CD14-positive monocyte (primary cell): ENCODE results near the gene USB1. TPM values are rescaled to one million over a fixed set of nuclear protein-coding genes. Genes with fewer than 3 reads are reported as not detected.

Experiments
- DNase-seq, 3 donors: peaks; one replicate each; pipeline ENCODE4 v3.0.0-alpha.2; 2011 to 2022
- H2AFZ ChIP-seq: 2 replicates; pipeline ENCODE4 v1.6.0; 2012; ENCODE audit warnings: mild to moderate bottlenecking, low read depth, low read length, inconsistent platforms; ENCODE audit not compliant: insufficient read depth, poor library complexity, severe bottlenecking
- H3K27ac ChIP-seq, 2 donors: 1 replicate in 1 of 2; 2 replicates in 1 of 2; pipeline ENCODE4 v1.5.1; 2012 to 2013; ENCODE audit warnings: low read length in 2 of 2, control low read depth in 1 of 2, inconsistent platforms in 1 of 2, low read depth in 1 of 2, mild to moderate bottlenecking in 1 of 2
- H3K27me3 ChIP-seq, 2 donors: one replicate each; pipeline versions ENCODE4 v1.6.0 to v1.6.1; 2011 to 2013; ENCODE audit warnings: low read length in 2 of 2; ENCODE audit not compliant: control insufficient read depth in 2 of 2, insufficient read depth in 2 of 2
- H3K36me3 ChIP-seq, 2 donors: replicated peaks in 1 of 2; 1 replicate in 1 of 2; 2 replicates in 1 of 2; pipeline versions ENCODE4 v1.5.1 to v1.6.1; 2012 to 2013; ENCODE audit warnings: low read length in 2 of 2, control low read depth in 1 of 2, inconsistent platforms in 1 of 2, mild to moderate bottlenecking in 1 of 2; ENCODE audit not compliant: insufficient read depth in 2 of 2, control insufficient read depth in 1 of 2
- H3K4me1 ChIP-seq, 2 donors: 1 replicate in 1 of 2; 2 replicates in 1 of 2; pipeline versions ENCODE4 v1.5.1 to v1.6.1; 2012 to 2013; ENCODE audit warnings: low read length in 2 of 2, control low read depth in 1 of 2, inconsistent platforms in 1 of 2, mild to moderate bottlenecking in 1 of 2, moderate library complexity in 1 of 2; ENCODE audit not compliant: insufficient read depth in 2 of 2, control insufficient read depth in 1 of 2
- H3K4me2 ChIP-seq: replicated peaks from 2 replicates; pipeline ENCODE3; 2012; ENCODE audit warnings: low read length, moderate library complexity, mild to moderate bottlenecking; ENCODE audit not compliant: poor library complexity, severe bottlenecking; ENCODE audit errors: extremely low read depth
- H3K4me3 ChIP-seq, 3 experiments: fragments of 200-600 bp in 1 of 3; sonication (generic) in 1 of 3; replicated peaks in 1 of 3; 1 replicate in 2 of 3; 2 replicates in 1 of 3; pipeline ENCODE4 v1.5.1; 2011 to 2013; ENCODE audit warnings: low read length in 3 of 3, mild to moderate bottlenecking in 3 of 3, control low read depth in 2 of 3, low read depth in 2 of 3, inconsistent platforms in 1 of 3, moderate library complexity in 1 of 3
- H3K79me2 ChIP-seq: 2 replicates; pipeline ENCODE4 v1.6.0; 2012; ENCODE audit warnings: mild to moderate bottlenecking, control low read depth, inconsistent platforms, low read length, moderate library complexity; ENCODE audit not compliant: insufficient read depth
- H3K9ac ChIP-seq: 2 replicates; pipeline ENCODE4 v1.6.0; 2017; ENCODE audit warnings: low read length, mild to moderate bottlenecking; ENCODE audit not compliant: insufficient read depth, poor library complexity, severe bottlenecking
- H3K9me3 ChIP-seq, 2 donors: replicated peaks in 1 of 2; 1 replicate in 1 of 2; 2 replicates in 1 of 2; pipeline versions ENCODE4 v1.5.1 to v1.6.1; 2012 to 2013; ENCODE audit warnings: low read length in 2 of 2, control low read depth in 1 of 2; ENCODE audit not compliant: control insufficient read depth in 1 of 2, insufficient read depth in 1 of 2
- H4K20me1 ChIP-seq: 2 replicates; pipeline ENCODE4 v1.6.0; 2012; ENCODE audit warnings: mild to moderate bottlenecking, low read length, control low read depth, moderate library complexity; ENCODE audit not compliant: insufficient read depth
- H3K27ac Mint-ChIP-seq, 7 donors: one replicate each; pipeline ENCODE4 v1.8.0; 2020; ENCODE audit warnings: mild to moderate bottlenecking in 7 of 7, mixed read lengths in 7 of 7, moderate library complexity in 6 of 7, inconsistent platforms in 2 of 7
- H3K27me3 Mint-ChIP-seq, 3 donors: one replicate each; pipeline ENCODE4 v1.8.0; 2021 to 2022; ENCODE audit warnings: low read depth in 3 of 3, mild to moderate bottlenecking in 3 of 3, mixed read lengths in 3 of 3, moderate library complexity in 3 of 3, inconsistent platforms in 1 of 3
- H3K36me3 Mint-ChIP-seq, 2 donors: one replicate each; pipeline ENCODE4 v1.8.0; 2020; ENCODE audit warnings: mixed read lengths in 2 of 2, inconsistent platforms in 1 of 2, mild to moderate bottlenecking in 1 of 2
- H3K4me1 Mint-ChIP-seq: one replicate; pipeline ENCODE4 v1.8.0; 2020; ENCODE audit warnings: mild to moderate bottlenecking, mixed read lengths
- H3K4me3 Mint-ChIP-seq, 2 donors: one replicate each; pipeline ENCODE4 v1.8.0; 2020; ENCODE audit warnings: mild to moderate bottlenecking in 2 of 2, mixed read lengths in 2 of 2, moderate library complexity in 1 of 2
- H3K9me3 Mint-ChIP-seq, 7 donors: one replicate each; pipeline ENCODE4 v1.8.0; 2020 to 2022; ENCODE audit warnings: mixed read lengths in 7 of 7, mild to moderate bottlenecking in 6 of 7, moderate library complexity in 6 of 7, inconsistent platforms in 2 of 7
- CTCF ChIP-seq: fragments of 200-600 bp; IDR thresholded peaks from one replicate; pipeline ENCODE4 v1.8.0; 2022; ENCODE audit warnings: antibody characterized with exemption, mild to moderate bottlenecking
- WGBS: methylation state at CpG from one replicate; pipeline ENCODE4 v1.1.5; 2013; ENCODE audit warnings: missing lambda C conversion rate; ENCODE audit not compliant: insufficient coverage; 5-methylcytosine and 5-hydroxymethylcytosine counted together
- intact Hi-C, 2 donors: fragments of 100-400 bp; cut with micrococcal nuclease; formaldehyde crosslinking; loops; one replicate each; pipeline versions ENCODE4 v1.15.0 to v1.15.1; 2023
- polyA plus RNA-seq, 3 donors: library from polyadenylated mRNA; depleted of rRNA in 1 of 3; unstranded in 2 of 3; stranded (reverse) in 1 of 3; fragments of 300-500 nt in 2 of 3; fragments of >200 nt in 1 of 3; fragmentation: Illumina TruSeq in 2 of 3; gene quantifications; 1 replicate in 2 of 3; 2 replicates in 1 of 3; pipeline ENCODE4 v1.2.3, GENCODE V29; 2012 to 2021

USB1 gene
- polyA plus RNA-seq, 3 donors = 25.7 to 55.7 (median 44.4) TPM

DNA sequence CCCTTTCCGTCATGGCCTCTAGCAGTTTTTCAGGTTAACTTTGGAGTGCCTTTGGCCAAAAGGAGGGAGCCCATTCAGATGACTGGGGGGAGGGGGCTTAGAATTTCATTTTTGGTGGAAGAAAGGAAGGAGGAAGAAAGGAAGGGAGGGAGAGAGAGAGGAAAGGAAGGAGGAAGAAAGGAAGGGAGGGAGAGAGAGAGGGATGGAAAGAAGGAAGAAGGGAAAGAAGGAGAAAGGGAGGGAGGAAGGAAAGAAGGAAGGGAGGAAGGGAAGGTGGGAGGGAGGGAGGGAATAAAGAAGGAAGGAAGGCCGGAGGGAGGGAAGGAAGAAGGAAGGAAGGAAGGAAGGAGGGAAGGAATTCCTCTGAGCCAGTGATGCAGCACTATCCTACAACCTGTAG lies 50.1 kb downstream of the USB1 start:
- WGBS = no CpG with 5 or more reads among the region's 2 CpGs
- H3K27ac Mint-ChIP-seq = no peak overlapping the region
- Histone ChIP-seq H3K9ac (no peak overlapping the region), H3K27ac (no peak overlapping the region), H4K20me1 (no peaks in the 10 kb centered on the region), H3K79me2 (no peaks in the 10 kb centered on the region), H3K27me3 (no peaks in the 10 kb centered on the region), H3K36me3 (no peaks in the 10 kb centered on the region), H3K4me2 (no peak overlapping the region), H2AFZ (no peak overlapping the region), H3K9me3 (no peaks in the 10 kb centered on the region), H3K4me3 (no peak overlapping the region), H3K4me1 (no peaks in the 10 kb centered on the region)
- no peaks in the 10 kb centered on the region for H3K4me1 Mint-ChIP-seq
- intact Hi-C loops = no loop called here
- DNase-seq = no peak
- TF ChIP-seq CTCF = no peak
- peaks cover 0 to 5% (median 0%) of the 10 kb centered on the region in 7 donors for H3K9me3 Mint-ChIP-seq
- no peaks in the 10 kb centered on the region for H3K36me3 Mint-ChIP-seq
- H3K27me3 Mint-ChIP-seq = peaks cover 3 to 7% (median 4%) of the 10 kb centered on the region in 3 donors
- H3K4me3 Mint-ChIP-seq = no peak overlapping the region

- no peak overlapping the region for H3K9ac ChIP-seq
- 89% methylated on average over 7 of the region's 10 CpGs for WGBS
- no peaks in the 10 kb centered on the region for H3K36me3 Mint-ChIP-seq
These were observed 50.8 kb downstream of the USB1 start for GRCh38 chr16:58051821-58052603.

More at GRCh38 chr16:58051821-58052603, 50.8 kb downstream of the USB1 start:
- Histone ChIP-seq H3K4me1 (no peaks in the 10 kb centered on the region), H3K27me3 (no peaks in the 10 kb centered on the region), H3K27ac (no peak overlapping the region), H3K36me3 (no peaks in the 10 kb centered on the region), H3K9me3 (no peaks in the 10 kb centered on the region), H3K79me2 (no peaks in the 10 kb centered on the region), H3K4me2 (no peak overlapping the region), H3K4me3 (no peak overlapping the region), H2AFZ (no peak overlapping the region), H4K20me1 (no peaks in the 10 kb centered on the region)
- peak overlapping the region in 1 of 7 donors; percentile 71 for H3K27ac Mint-ChIP-seq
- DNase-seq = peak in 1 of 3 donors; percentile 2
- H3K4me1 Mint-ChIP-seq = no peaks in the 10 kb centered on the region
- peaks cover 3 to 7% (median 4%) of the 10 kb centered on the region in 3 donors for H3K27me3 Mint-ChIP-seq
- intact Hi-C loops = no loop called here
- peaks cover 0 to 5% (median 0%) of the 10 kb centered on the region in 7 donors for H3K9me3 Mint-ChIP-seq
- no peak overlapping the region for H3K4me3 Mint-ChIP-seq
- no peak for TF ChIP-seq CTCF
